NCI-H510A treated with DMSO at 0.1 percent for 48 hours (cell line): ENCODE measurements around the gene NELL2.

ENCODE experiments used
- DNase-seq: peaks from one replicate; lab custom pipeline; 2025; lab: John Stamatoyannopoulos, UW

Gene NELL2

GRCh38 chr12:44532940-44533339, 343.2 kb downstream of the NELL2 start:
- no peak for DNase-seq

- DNase-seq: no peak
Measured at GRCh38 chr12:44531320-44531971, 344.7 kb downstream of the NELL2 start.

GRCh38 chr12:44526655-44527182, 349.4 kb downstream of the NELL2 start:
- no peak for DNase-seq

GRCh38 chr12:44525806-44526654, 350.1 kb downstream of the NELL2 start:
- no peak for DNase-seq

GRCh38 chr12:44523828-44524227, 352.3 kb downstream of the NELL2 start:
- DNase-seq: no peak

GRCh38 chr12:44521702-44522101, 354.4 kb downstream of the NELL2 start:
- DNase-seq: no peak

GRCh38 chr12:44519931-44520330, 356.2 kb downstream of the NELL2 start:
- no peak for DNase-seq

- no peak for DNase-seq
Measured at GRCh38 chr12:44511289-44511688, 364.8 kb downstream of the NELL2 start.

GRCh38 chr12:44510510-44510909, 365.6 kb downstream of the NELL2 start:
- DNase-seq: no peak

- no peak for DNase-seq
Measured at GRCh38 chr12:44510076-44510475, 366.0 kb downstream of the NELL2 start.

- no peak for DNase-seq
Measured at GRCh38 chr12:44509471-44509870, 366.6 kb downstream of the NELL2 start.

- DNase-seq: no peak
Measured at GRCh38 chr12:44507461-44507860, 368.7 kb downstream of the NELL2 start.

GRCh38 chr12:44504799-44505198, 371.3 kb downstream of the NELL2 start:
- no peak for DNase-seq

- DNase-seq: no peak
Measured at GRCh38 chr12:44503329-44503728, 372.8 kb downstream of the NELL2 start.

GRCh38 chr12:44502681-44503080, 373.4 kb downstream of the NELL2 start:
- no peak for DNase-seq

- no peak for DNase-seq
Measured at GRCh38 chr12:44500423-44500822, 375.7 kb downstream of the NELL2 start.

GRCh38 chr12:44497044-44497443, 379.1 kb downstream of the NELL2 start:
- no peak for DNase-seq

GRCh38 chr12:44490181-44490580, 385.9 kb downstream of the NELL2 start:
- no peak for DNase-seq

GRCh38 chr12:44488180-44488579, 387.9 kb downstream of the NELL2 start:
- DNase-seq: no peak

GRCh38 chr12:44484862-44485261, 391.3 kb downstream of the NELL2 start:
- no peak for DNase-seq

- no peak for DNase-seq
Measured at GRCh38 chr12:44477331-44477980, 398.7 kb downstream of the NELL2 start.

- no peak for DNase-seq
Measured at GRCh38 chr12:44476683-44477082, 399.4 kb downstream of the NELL2 start.

- no peak for DNase-seq
Measured at GRCh38 chr12:44465139-44465538, 411.0 kb downstream of the NELL2 start.
